RPMI7951 (cell line): ENCODE results near the gene SKAP2. TPM values are rescaled to one million over a fixed set of nuclear protein-coding genes. Genes with fewer than 3 reads are reported as not detected.
A peak's percentile ranks its signal among the peaks of the same experiment; 100 is the strongest.

ENCODE experiments used
- DNase-seq: peaks from one replicate; pipeline ENCODE4 v3.0.0-alpha.2; 2012; ENCODE audit warnings: low read depth
- total RNA-seq: library from RNA; depleted of rRNA; stranded (reverse); fragments of >200 nt; shearing (Covaris generic); gene quantifications from 2 replicates; pipeline ENCODE4 v1.2.3, GENCODE V29; 2014; rRNA removed

Gene SKAP2
- total RNA-seq, 1 experiment from 2014 or later = 58.0 TPM

DNA sequence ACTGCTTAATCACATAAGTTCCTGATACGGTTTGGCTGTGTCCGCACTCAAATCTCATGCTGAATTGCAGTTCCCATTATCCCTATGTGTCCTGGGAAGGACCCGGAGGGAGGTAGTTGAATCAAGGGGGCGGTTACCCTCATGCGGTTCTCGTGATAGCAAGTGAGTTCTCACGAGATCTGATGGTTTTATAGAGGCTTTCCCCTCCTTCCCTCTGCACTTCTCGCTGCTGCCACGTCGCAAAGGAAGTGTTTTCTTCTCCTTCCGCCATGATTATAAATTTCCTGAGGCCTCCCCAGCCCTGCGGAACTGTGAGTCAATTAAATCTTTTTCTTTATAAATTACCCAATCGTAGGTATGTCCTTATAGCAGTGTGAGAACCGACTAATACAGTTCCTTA, 226.2 kb downstream of the SKAP2 start:
- no peak for DNase-seq

DNA sequence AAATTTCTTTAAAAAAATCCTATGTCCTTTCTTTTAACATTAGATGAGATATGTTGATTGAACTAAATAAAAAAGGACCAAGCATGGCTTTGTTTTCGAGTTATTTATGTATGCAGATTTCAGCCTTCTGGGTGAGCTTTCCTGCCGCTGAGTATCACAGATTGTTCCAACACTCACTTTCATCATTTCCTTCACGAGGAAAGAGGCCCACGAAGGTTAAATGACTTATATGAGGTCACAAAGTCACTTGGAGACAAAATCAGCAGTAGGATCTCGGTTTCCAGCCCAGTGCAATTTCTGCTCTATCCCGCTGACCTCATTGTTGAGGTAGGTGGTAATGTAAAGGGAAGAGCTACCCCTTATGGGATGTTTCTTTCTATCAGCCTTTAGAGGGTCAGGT, 226.8 kb downstream of the SKAP2 start:
- DNase-seq = no peak

DNA sequence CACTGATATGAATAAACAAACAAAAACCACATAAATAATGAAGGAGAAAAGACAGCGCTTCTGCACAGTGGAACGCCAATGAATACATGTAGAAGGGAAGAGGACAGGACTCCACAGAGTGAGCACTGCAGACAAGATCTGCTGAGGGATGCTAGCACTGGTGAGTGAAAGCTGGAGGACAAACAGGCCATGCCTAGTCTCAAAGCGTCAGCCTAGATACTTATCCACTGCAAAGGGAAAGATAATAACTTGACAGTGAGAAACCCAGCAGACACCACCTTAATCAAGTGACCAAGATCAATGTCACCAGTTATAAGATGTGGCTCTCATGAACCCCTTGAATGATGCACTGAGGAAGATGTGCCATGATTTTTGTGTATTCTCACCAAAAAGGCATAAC, 227.6 kb downstream of the SKAP2 start:
- no peak for DNase-seq

DNA sequence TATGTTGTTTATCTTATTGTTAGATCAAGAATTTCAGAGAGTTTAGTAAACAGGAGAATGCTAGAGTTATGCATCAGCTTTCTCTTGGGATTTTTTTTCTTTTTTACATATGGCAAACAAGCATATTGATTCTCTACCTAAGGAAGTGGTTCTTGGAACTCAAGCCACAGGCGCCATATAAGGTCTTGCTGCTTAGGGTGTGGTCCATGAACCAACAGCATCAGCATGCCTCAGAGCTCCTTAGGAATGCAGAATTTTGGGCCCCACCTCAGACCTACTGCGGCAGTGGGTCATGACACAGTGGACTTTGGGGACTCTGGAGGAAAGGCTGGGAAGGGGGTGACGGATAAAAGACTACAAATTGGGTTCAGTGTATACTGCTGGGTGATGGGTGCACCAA, 230.8 kb downstream of the SKAP2 start:
- peak; percentile 20 for DNase-seq

DNA sequence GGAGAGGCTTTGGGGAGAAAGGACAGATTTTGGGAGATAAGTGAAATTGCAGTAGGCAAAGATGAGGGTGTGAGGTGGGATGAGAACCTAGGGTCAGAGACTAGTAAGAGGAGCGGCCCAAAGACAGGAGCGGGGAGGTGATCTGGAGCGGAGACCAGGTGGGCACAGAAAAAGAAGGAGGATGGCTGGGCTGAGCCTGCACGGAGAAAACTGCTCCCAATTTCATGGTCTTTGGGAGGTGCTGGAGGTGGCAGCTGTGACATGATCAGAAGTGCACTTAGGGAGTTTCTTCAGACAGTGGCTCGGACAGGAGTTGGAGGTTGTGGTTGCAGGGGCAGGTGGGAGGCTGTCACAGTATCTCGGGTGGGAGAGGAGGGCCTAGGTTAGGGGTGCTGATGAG, 232.8 kb downstream of the SKAP2 start:
- DNase-seq = no peak

DNA sequence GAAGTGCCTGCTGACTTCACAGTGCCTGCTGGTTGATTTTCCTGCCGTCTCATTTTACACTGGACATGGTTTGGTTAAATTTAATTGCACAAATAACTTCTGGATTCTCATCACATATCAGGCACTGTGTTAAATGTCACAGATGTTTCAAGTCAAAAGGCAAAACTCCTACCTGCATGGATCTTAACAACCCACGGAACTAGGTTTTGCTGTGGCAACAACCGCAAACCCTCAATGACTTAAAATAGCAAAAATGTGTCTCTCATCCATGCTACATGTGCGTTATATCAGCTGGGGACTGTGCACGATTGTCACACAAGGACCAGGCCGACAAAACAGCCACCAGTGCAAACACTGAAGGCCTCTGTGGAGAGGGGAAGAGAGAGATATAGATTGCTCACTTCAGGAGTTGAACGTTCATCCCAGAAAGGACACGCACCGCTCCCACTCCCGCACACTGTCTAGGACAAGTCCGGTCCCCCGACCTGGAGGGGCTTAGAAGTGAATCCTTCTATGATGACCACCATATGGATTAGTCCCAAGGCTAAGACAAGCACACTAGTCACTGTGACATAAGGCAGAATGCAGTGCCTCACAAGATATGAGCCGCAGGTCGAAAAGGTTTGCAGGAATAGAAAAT, 233.3 kb downstream of the SKAP2 start:
- DNase-seq = no peak

DNA sequence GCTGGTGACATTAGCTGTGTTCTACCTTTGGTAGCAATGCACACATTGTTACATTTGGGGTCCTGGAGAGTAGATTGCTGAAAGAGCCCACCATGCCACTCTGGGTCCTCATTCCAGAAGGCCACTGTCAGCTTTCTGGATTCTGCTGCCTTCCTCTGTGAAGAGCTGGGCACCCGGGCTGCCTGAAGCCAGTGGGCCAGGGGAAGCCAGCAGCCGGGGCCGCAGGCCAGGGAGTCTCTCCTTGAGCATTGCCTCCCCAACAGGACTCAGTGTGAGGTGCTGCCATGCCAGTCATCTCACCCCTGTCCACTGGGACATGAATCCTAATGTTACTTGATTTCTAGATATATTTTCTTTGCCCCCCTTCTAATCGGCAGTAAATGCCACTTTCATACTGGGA, 234.0 kb downstream of the SKAP2 start:
- DNase-seq = no peak

DNA sequence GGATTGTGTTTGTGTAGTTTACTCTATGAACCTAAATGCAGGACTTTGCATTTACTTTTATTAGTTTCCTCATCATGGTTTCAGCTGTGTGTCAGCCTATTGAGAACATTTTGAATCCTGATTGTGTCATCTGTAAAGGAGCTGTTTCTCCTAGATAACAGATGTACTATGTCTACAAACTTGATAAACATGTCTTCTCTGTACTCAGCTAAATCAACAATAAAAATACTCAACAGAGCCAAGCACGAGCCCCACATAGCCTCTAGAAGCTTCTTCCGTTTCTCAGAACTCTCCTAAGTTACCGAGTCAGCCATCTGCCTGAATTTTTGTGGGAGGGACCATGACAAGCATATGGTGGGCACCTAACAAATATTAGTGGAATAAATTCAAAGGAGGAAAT, 234.7 kb downstream of the SKAP2 start:
- no peak for DNase-seq

DNA sequence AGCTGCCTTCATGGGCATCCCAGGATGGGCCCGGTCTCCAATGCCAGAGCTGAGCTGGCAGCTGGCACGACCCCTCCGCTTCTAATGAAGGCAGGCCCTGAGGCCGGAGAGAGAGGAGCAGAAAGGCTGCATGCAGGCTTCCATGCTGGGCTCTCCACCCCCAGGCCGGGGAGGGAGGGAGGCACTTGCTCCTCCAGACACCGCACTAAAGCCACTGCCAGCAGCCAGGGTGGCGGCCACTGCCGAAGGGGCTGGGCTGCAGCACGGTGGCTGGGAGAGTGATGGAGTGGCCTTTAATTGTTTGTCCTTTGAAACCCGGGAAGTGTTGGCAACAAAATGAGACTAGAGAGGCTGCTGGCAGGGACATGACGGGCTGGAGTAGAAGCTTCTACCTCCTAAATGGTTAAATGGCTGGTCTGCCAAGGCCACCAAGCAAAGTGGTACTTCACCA, 236.5 kb downstream of the SKAP2 start:
- no peak for DNase-seq

DNA sequence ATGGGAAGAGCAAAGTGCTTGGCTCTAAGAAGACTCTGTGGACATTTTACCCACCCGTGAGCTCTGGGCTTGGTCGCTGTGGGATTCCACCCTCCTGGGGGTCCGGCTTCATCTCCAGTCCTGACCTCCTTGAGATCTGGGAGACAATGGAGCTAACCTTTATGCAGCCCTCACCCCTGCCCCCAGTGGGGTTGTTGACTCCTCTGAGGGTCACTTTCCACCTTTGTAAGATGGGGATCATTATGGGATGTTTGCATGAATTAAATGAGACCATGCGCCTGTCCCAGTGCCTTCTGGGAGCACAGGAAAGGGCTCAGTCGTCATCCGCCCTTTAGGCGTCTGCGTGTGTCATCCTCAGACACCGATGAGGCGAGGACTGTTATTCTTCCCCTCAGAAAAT, 237.2 kb downstream of the SKAP2 start:
- DNase-seq = no peak

DNA sequence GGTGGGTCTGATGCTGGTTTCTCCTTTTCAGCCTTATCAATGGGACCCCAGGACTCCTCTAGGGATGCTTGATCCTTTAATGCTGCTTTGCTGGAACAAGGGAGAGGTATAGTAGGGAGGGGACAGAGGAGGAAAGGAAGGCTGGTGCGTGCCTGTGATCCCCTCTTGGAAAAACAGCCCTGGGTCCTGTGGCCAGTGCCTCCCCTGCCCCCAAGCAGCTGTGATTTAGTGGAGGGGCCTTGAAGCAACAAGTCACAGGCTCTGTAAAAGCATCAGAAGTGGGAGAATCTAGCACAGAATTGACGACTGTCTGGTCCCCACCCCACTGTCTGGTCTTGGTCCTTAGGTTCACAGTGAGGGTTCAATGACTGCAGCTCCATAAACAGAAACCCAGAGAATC, 237.7 kb downstream of the SKAP2 start:
- DNase-seq = no peak

DNA sequence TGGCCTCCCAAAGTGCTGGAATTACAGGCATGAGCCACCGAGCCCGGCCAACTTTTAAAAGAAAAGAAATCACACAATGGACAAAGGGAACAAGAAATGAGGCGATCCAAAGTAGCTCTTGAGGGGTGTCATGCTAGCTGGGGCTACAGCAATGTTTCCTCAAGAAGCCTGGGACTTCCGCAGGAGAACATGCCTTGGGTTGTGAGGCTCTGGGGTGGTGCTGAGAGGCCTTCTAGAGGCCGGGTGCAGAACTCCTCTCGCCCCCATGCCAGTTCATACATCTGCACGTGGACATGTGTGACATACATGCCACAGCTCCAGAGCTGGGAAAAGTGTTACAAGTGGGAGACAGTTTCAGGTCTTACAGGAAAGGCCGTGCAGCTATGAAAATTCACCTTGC, 238.2 kb downstream of the SKAP2 start:
- no peak for DNase-seq

DNA sequence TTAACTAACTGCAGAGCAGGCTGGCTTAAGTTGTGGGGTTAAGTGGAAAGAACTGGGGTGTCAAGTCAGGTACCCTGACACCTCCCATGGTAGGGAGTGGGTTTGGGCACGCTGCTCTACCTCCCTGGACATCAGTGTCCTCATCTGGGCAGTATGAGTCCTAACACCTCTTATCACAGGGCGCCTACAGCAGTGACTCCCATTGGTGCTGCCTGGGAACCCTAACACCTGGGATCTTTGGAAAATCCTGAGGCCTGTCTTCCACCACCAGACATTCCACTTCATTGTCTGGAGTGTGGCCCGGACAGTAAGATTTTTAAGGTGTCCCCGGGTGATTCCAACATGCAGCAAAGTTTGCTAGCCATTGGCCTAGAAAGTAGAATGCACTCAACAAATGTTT, 239.1 kb downstream of the SKAP2 start:
- DNase-seq = no peak

DNA sequence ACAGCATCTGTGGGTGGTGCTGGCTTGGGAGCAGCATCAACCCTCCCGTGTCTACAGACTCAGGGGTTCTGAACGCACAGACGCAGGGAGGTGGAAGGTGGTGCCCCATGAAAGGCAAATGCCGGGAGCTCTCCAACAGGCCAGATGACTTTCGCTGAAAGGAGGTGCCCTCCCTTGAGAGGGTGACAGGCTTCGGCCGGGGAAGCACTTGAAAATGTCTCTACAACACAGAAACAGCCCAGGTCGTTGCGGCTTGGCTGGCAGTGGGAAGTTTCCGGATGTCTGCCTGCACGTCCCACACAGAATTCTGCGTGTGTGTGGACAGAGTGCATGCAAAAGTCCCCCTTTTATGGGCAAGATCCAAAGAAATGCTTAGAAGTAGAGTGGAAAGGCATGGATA, 239.6 kb downstream of the SKAP2 start:
- DNase-seq = no peak

DNA sequence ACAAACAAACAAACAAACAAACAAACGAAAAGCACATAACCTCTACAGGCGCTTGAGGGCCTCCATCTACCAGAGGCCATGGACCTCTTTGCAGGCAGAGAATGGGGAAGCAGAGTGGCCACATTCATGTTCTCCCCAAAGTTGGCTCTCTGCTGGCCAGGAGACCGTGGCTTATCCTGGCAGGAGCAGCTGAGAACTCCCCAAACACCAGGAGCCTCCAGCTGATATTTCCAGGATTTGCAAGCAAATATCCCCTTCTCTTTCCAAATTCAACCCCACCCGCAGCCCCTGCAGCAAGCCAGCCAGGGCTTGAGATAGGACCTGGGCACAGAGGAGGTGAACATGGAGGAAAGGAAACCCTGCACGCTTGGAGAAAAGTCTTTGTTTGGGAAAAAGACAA, 240.0 kb downstream of the SKAP2 start:
- DNase-seq = no peak

DNA sequence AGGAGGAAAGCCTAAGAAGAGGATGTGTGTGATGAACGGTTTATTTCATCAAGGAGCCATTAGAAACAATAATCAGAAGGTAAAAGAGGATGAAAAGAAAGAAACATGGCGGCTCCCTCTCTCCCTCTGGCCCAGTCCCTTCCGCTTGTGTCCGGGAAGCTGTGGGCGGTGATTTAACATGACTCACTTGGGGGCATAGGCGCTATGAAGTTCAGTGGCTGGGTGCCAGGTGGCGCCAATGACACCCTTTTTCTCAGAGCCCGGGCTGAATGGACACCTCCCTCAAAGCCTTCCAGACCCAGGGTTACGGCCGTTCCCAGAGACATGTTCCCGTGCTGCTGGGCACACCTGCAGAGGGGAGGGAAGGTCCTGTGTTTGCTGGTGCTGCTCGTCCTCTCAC, 244.0 kb downstream of the SKAP2 start:
- peak; percentile 72 for DNase-seq

DNA sequence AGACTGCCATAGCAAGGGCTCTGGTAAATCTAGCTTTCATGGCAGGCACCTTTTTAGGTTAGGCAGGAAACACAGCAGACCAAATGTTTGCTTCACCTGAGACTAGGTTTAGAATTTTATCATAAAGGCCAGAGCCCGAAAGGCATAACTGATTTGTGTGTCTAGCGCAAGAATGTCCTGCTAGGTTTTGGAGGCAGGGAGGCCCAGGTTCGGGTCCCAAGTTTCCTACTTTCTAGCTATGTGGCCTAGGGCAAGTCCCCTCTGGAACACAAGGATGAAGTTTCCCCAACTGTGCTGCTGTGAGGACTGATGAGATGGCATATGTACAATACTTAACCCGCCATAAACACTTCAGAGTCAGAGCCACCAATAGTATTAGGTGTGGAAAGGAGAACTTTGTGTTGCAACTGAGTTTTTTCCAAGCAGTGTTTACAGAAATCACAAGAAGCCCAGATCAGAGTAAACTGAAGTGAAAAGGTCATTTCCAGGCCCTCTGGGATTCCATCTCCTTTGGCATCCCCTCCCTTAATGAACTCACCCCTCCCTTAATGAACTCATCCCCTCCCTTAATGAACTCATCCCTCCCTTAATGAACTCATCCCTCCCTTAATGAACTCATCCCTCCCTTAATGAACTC, 244.9 kb downstream of the SKAP2 start:
- DNase-seq = no peak

DNA sequence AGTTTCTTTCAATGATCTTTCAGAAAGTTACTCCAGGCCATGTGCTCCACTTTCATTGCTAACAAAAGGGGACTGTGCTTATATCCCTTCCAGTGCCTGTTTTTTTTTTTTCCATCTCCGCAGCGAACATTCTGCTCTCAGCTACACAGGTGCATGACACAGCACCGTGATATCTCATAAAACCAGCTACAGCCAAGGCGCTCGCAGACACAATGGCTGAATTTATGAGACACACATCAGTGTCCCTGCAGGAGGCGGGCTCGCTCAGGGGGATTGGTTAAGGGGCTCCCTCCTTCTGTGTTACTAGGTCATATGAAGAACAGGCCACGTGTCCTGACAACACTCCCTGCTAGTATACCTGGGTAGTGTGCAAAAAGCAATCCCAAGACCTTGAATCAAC, 245.5 kb downstream of the SKAP2 start:
- DNase-seq = no peak

DNA sequence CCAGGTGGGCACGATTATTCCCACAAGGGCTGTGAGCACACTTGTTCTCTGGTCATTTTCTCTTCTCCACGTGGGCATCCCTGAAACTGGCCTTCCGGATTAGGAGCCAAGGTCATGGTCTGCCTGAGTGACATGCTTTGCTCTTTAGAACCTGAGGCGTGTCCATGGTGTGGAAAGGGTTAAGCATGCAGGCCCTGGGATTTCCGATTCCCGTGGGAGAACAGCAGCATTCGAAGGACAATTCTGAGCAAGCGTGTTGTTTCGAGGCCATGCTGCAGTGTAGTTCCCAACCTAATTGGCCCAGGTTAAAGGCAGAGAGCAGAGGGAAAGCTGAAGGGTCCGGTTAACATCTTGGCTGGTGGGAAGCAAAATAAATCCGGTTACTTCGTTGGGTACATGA, 245.9 kb downstream of the SKAP2 start:
- DNase-seq = no peak

Other genes with a start within 250 kb of the SKAP2 start
- gene HOXA1, start 231.4 kb upstream of the SKAP2 start, total RNA-seq = 6.2 and 7.3 TPM in 2 replicates
- gene HOXA2, start 238.1 kb upstream of the SKAP2 start, total RNA-seq = 0.84 and 1.1 TPM in 2 replicates